Islet of Langerhans (tissue), 1 donor: ENCODE data around the gene SLC22A7.
"Not testable (repeated sequence)": the region's sequence is repeated elsewhere in the genome, so short reads cannot be mapped to it uniquely, and the experiment has no call there.

ENCODE experiments used
- FAIRE-seq: peaks from one replicate; lab custom pipeline; 2011; peaks lifted over from hg19 to GRCh38; lab: Jason Lieb, UNC

SLC22A7 gene

GRCh38 chr6:43301081-43301870 lies 3.2 kb downstream of the SLC22A7 start:
- no peak for FAIRE-seq

- no peak for FAIRE-seq
These were observed 4.1 kb downstream of the SLC22A7 start for GRCh38 chr6:43302126-43302525.

- FAIRE-seq, result not testable (repeated sequence)
These were observed 4.9 kb downstream of the SLC22A7 start for GRCh38 chr6:43303006-43303405.

GRCh38 chr6:43303751-43304331 lies 5.8 kb downstream of the SLC22A7 start:
- FAIRE-seq, result no peak

GRCh38 chr6:43304361-43304760 lies 6.3 kb downstream of the SLC22A7 start:
- no peak for FAIRE-seq

GRCh38 chr6:43304882-43305281 lies 6.8 kb downstream of the SLC22A7 start:
- no peak for FAIRE-seq

GRCh38 chr6:43306086-43306485 lies 8.0 kb downstream of the SLC22A7 start:
- no peak for FAIRE-seq

- no peak for FAIRE-seq
These were observed 9.5 kb downstream of the SLC22A7 start for GRCh38 chr6:43307451-43308100.

GRCh38 chr6:43308101-43308989 lies 10.3 kb downstream of the SLC22A7 start, which contains the start of gene CRIP3:
TSS of gene CRIP3 (minus strand) at chr6:43308826. CDS start at chr6:43308792, 34 bp downstream.
- no peak for FAIRE-seq

- FAIRE-seq, result no peak
These were observed 11.0 kb downstream of the SLC22A7 start for GRCh38 chr6:43308990-43309477.

- FAIRE-seq, result no peak
These were observed 12.1 kb downstream of the SLC22A7 start for GRCh38 chr6:43310134-43310533.

- FAIRE-seq, result no peak
These were observed 12.6 kb downstream of the SLC22A7 start for GRCh38 chr6:43310624-43311023.

- no peak for FAIRE-seq
These were observed 13.6 kb downstream of the SLC22A7 start for GRCh38 chr6:43311666-43312065.

- no peak for FAIRE-seq
These were observed 15.8 kb downstream of the SLC22A7 start for GRCh38 chr6:43313813-43314212.

- no peak for FAIRE-seq
These were observed 20.0 kb downstream of the SLC22A7 start for GRCh38 chr6:43318011-43318410.

GRCh38 chr6:43325876-43326275 lies 27.8 kb downstream of the SLC22A7 start:
- FAIRE-seq, result no peak

- no peak for FAIRE-seq
These were observed 30.5 kb downstream of the SLC22A7 start for GRCh38 chr6:43328528-43328927.

- FAIRE-seq, result no peak
These were observed 33.4 kb downstream of the SLC22A7 start for GRCh38 chr6:43331470-43331869.

GRCh38 chr6:43331891-43332290 lies 33.8 kb downstream of the SLC22A7 start:
- FAIRE-seq, result no peak

GRCh38 chr6:43334466-43335095 lies 36.5 kb downstream of the SLC22A7 start:
- FAIRE-seq, result peak; percentile 9

- FAIRE-seq, result peak; percentile 89
These were observed 37.4 kb downstream of the SLC22A7 start for GRCh38 chr6:43335469-43335868.

GRCh38 chr6:43336382-43336781 lies 38.3 kb downstream of the SLC22A7 start:
- FAIRE-seq, result no peak
